ENCODE measurements around the gene ECE1.

ECE1 gene

GRCh38 chr1:21307663-21308305, 17.5 kb upstream of the ECE1 start:
- peak; percentile 14 for DNase-seq

GRCh38 chr1:21307210-21307609, 16.9 kb upstream of the ECE1 start:
- DNase-seq = no peak

GRCh38 chr1:21305900-21306189, 15.6 kb upstream of the ECE1 start:
- no peak for DNase-seq

- no peak for DNase-seq
Measured at GRCh38 chr1:21305155-21305899, 15.1 kb upstream of the ECE1 start.

GRCh38 chr1:21304488-21304887, 14.2 kb upstream of the ECE1 start:
- no peak for DNase-seq

- DNase-seq = no peak
Measured at GRCh38 chr1:21302747-21303715, 12.8 kb upstream of the ECE1 start.

- DNase-seq = no peak
Measured at GRCh38 chr1:21301794-21302440, 11.7 kb upstream of the ECE1 start.

GRCh38 chr1:21300774-21301173, 10.5 kb upstream of the ECE1 start:
- no peak for DNase-seq

GRCh38 chr1:21299780-21300395, 9.6 kb upstream of the ECE1 start:
- no peak for DNase-seq

- no peak for DNase-seq
Measured at GRCh38 chr1:21298981-21299391, 8.7 kb upstream of the ECE1 start.

GRCh38 chr1:21297975-21298374, 7.7 kb upstream of the ECE1 start:
- no peak for DNase-seq

GRCh38 chr1:21296509-21297354, 6.5 kb upstream of the ECE1 start:
- DNase-seq = no peak

GRCh38 chr1:21295545-21295944, 5.3 kb upstream of the ECE1 start:
- DNase-seq = no peak

- DNase-seq = peak; percentile 38
Measured at GRCh38 chr1:21295002-21295401, 4.7 kb upstream of the ECE1 start.

- DNase-seq = no peak
Measured at GRCh38 chr1:21294266-21294989, 4.2 kb upstream of the ECE1 start.

- DNase-seq = no peak
Measured at GRCh38 chr1:21293537-21294265, 3.4 kb upstream of the ECE1 start.

GRCh38 chr1:21292984-21293536, 2.8 kb upstream of the ECE1 start:
- DNase-seq = no peak

GRCh38 chr1:21292503-21292983, 2.3 kb upstream of the ECE1 start:
- no peak for DNase-seq

- DNase-seq = no peak
Measured at GRCh38 chr1:21291964-21292363, 1.7 kb upstream of the ECE1 start.

- no peak for DNase-seq
Measured at GRCh38 chr1:21291184-21291583, 921 bp upstream of the ECE1 start.
